IMR-90 (cell line): ENCODE results near the gene MGA. TPM values are rescaled to one million over a fixed set of nuclear protein-coding genes. Genes with fewer than 3 reads are reported as not detected.
"Not testable (repeated sequence)": the region's sequence is repeated elsewhere in the genome, so short reads cannot be mapped to it uniquely, and the experiment has no call there.

Experiments
- ATAC-seq: fragments of 200-7000 bp; cut with Tn5 transposase; 2 replicates; pipeline ENCODE4 v1.9.1; 2020; ENCODE audit warnings: low read depth, mild to moderate bottlenecking, moderate library complexity
- BruUV-seq: library from RNA; stranded (reverse); fragments of 400-500 nt; replicated peaks from 2 replicates; lab custom pipeline; 2021; lab: Mats Ljungman, UMichigan
- CTCF ChIA-PET: fragments of 300-600 bp; formaldehyde crosslinking; extraction: SDS; loops from one replicate; lab custom pipeline; 2021; ENCODE audit warnings: antibody characterized with exemption; lab: Yijun Ruan, JAX
- POLR2A ChIA-PET: fragments of 300-600 bp; sonication (Branson Sonifier 250); formaldehyde crosslinking; loops from one replicate; lab custom pipeline; 2022; ENCODE audit warnings: antibody characterized with exemption; ENCODE audit not compliant: unreplicated experiment; lab: Charles Lee
- DNase-seq: peaks from one replicate; pipeline ENCODE4 v3.0.0; 2013
- H2AFZ ChIP-seq: replicated peaks from 2 replicates; pipeline ENCODE3; 2013; ENCODE audit warnings: low read length, mild to moderate bottlenecking; ENCODE audit not compliant: poor library complexity
- H2AK5ac ChIP-seq: 2 replicates; pipeline ENCODE4 v1.6.1; 2013; ENCODE audit warnings: low read depth, low read length, inconsistent platforms
- H2AK9ac ChIP-seq: replicated peaks from 2 replicates; pipeline ENCODE3; 2013; ENCODE audit warnings: mild to moderate bottlenecking, low read depth, low read length, moderate library complexity; ENCODE audit not compliant: poor library complexity
- H2BK120ac ChIP-seq: 2 replicates; pipeline ENCODE4 v1.6.1; 2013; ENCODE audit warnings: low read depth, low read length, inconsistent platforms
- H2BK15ac ChIP-seq: 3 replicates; pipeline ENCODE4 v1.6.1; 2013; ENCODE audit warnings: low read depth, low read length, inconsistent platforms
- H2BK20ac ChIP-seq: 2 replicates; pipeline ENCODE4 v1.6.1; 2013; ENCODE audit warnings: low read depth, mild to moderate bottlenecking, inconsistent platforms, low read length, moderate library complexity
- H2BK5ac ChIP-seq: 2 replicates; pipeline ENCODE4 v1.6.1; 2013; ENCODE audit warnings: mild to moderate bottlenecking, low read depth, low read length, inconsistent platforms; ENCODE audit not compliant: poor library complexity, severe bottlenecking
- H3K14ac ChIP-seq: replicated peaks from 2 replicates; pipeline ENCODE4 v1.6.1; 2013; ENCODE audit warnings: low read depth, low read length, inconsistent platforms
- H3K18ac ChIP-seq: 2 replicates; pipeline ENCODE4 v1.6.1; 2013; ENCODE audit warnings: low read depth, low read length, control low read depth
- H3K23ac ChIP-seq: 2 replicates; pipeline ENCODE4 v1.6.1; 2013; ENCODE audit warnings: low read depth, low read length, inconsistent platforms
- H3K27ac ChIP-seq: 2 replicates; pipeline ENCODE4 v1.5.1; 2013; ENCODE audit warnings: mild to moderate bottlenecking, control low read depth, low read length; ENCODE audit not compliant: insufficient read depth
- H3K27me3 ChIP-seq: 2 replicates; pipeline ENCODE4 v1.6.1; 2013; ENCODE audit warnings: low read length; ENCODE audit not compliant: control insufficient read depth, insufficient read depth
- H3K36me3 ChIP-seq: 2 replicates; pipeline ENCODE4 v1.6.1; 2013; ENCODE audit warnings: low read length, mixed read lengths; ENCODE audit not compliant: control insufficient read depth, insufficient read depth
- H3K4ac ChIP-seq: 2 replicates; pipeline ENCODE4 v1.6.1; 2013; ENCODE audit warnings: low read depth, low read length, inconsistent platforms
- H3K4me1 ChIP-seq: 2 replicates; pipeline ENCODE4 v1.6.1; 2013; ENCODE audit warnings: low read length, mixed read lengths; ENCODE audit not compliant: control insufficient read depth, insufficient read depth
- H3K4me2 ChIP-seq: 2 replicates; pipeline ENCODE4 v1.6.1; 2013; ENCODE audit warnings: low read depth, mild to moderate bottlenecking, control low read depth, low read length, moderate library complexity
- H3K4me3 ChIP-seq: 2 replicates; pipeline ENCODE4 v1.5.1; 2013; ENCODE audit warnings: low read depth, mild to moderate bottlenecking, control low read depth, low read length, moderate library complexity; ENCODE audit not compliant: insufficient read depth
- H3K56ac ChIP-seq: 2 replicates; pipeline ENCODE4 v1.6.1; 2013; ENCODE audit warnings: low read length, inconsistent platforms; ENCODE audit not compliant: insufficient read depth; ENCODE audit errors: extremely low read depth
- H3K79me1 ChIP-seq, 2 experiments: 2 replicates each; pipeline ENCODE4 v1.6.1; 2013; ENCODE audit warnings: low read length in 2 of 2, inconsistent platforms in 1 of 2, low read depth in 1 of 2
- H3K9ac ChIP-seq: 2 replicates; pipeline ENCODE4 v1.6.1; 2013; ENCODE audit warnings: low read depth, low read length, control low read depth
- H3K9me1 ChIP-seq: 2 replicates; pipeline ENCODE4 v1.6.1; 2013; ENCODE audit warnings: low read length, inconsistent platforms; ENCODE audit not compliant: insufficient read depth
- H3K9me3 ChIP-seq: 2 replicates; pipeline ENCODE4 v1.6.1; 2013; ENCODE audit warnings: low read length; ENCODE audit not compliant: control insufficient read depth, insufficient read depth
- H4K20me1 ChIP-seq: 2 replicates; pipeline ENCODE4 v1.6.1; 2013; ENCODE audit warnings: low read length, inconsistent platforms; ENCODE audit not compliant: insufficient read depth
- H4K5ac ChIP-seq: 2 replicates; pipeline ENCODE4 v1.6.1; 2013; ENCODE audit warnings: mild to moderate bottlenecking, low read depth, low read length, control low read depth
- H4K8ac ChIP-seq, 2 experiments: 2 replicates each; pipeline ENCODE4 v1.6.1; 2013; ENCODE audit warnings: low read depth in 2 of 2, low read length in 2 of 2, control low read depth in 1 of 2, inconsistent platforms in 1 of 2
- H4K91ac ChIP-seq: 2 replicates; pipeline ENCODE4 v1.6.1; 2013; ENCODE audit warnings: low read depth, low read length, inconsistent platforms; ENCODE audit not compliant: insufficient read depth
- WGBS, 2 experiments: methylation state at CpG; one replicate each; pipeline versions ENCODE4 v1.1.5 to v1.1.7; 2013; ENCODE audit warnings: missing lambda C conversion rate in 2 of 2; ENCODE audit not compliant: insufficient read length in 1 of 2; ENCODE audit errors: extremely low coverage in 2 of 2; 5-methylcytosine and 5-hydroxymethylcytosine counted together
- dilution Hi-C: fragments of 300-500 bp; cut with HindIII; formaldehyde crosslinking; loops from one replicate; pipeline ENCODE4 v1.14.3; 2018; ENCODE audit warnings: low sequenced_read_pairs; ENCODE audit not compliant: unreplicated experiment
- in situ Hi-C: fragments of 300-500 bp; cut with MboI; formaldehyde crosslinking; loops from 3 replicates; pipeline ENCODE4 v1.14.3; 2019; ENCODE audit warnings: low sequenced_read_pairs, inconsistent platforms, mixed read lengths
- intact Hi-C: fragments of 100-400 bp; cut with micrococcal nuclease; formaldehyde crosslinking; loops from 2 replicates; pipeline ENCODE4 v1.10.0; 2022
- polyA plus RNA-seq, 3 experiments: library from polyadenylated mRNA; depleted of rRNA; stranded (reverse); fragments of >200 nt; gene quantifications; 2 replicates each; pipeline ENCODE4 v1.2.3, GENCODE V29; 2012; ENCODE audit warnings: low replicate concordance in 1 of 3
- total RNA-seq: library from RNA; depleted of rRNA; stranded (reverse); fragments of >200 nt; gene quantifications from 2 replicates; pipeline ENCODE4 v1.2.3, GENCODE V29; 2012

MGA gene
- total and polyA plus RNA-seq, 2 of the 4 experiments (the other 2 are of a cell fraction): 3.2 to 38.0 TPM

- ATAC-seq, in situ Hi-C loops, H3K27me3 ChIP-seq, H2AK5ac ChIP-seq, H3K4ac ChIP-seq, H3K4me2 ChIP-seq, H4K5ac ChIP-seq, H3K4me1 ChIP-seq, H3K18ac ChIP-seq, H4K91ac ChIP-seq, H3K79me1 ChIP-seq, H3K4me3 ChIP-seq, H2BK20ac ChIP-seq, H2AK9ac ChIP-seq, H3K9me3 ChIP-seq, DNase-seq, H4K8ac ChIP-seq, H4K20me1 ChIP-seq, intact Hi-C loops, dilution Hi-C loops, H2AFZ ChIP-seq, H3K27ac ChIP-seq, H3K9me1 ChIP-seq, POLR2A ChIA-PET, H3K56ac ChIP-seq, H2BK120ac ChIP-seq, H3K23ac ChIP-seq, H3K14ac ChIP-seq, H3K9ac ChIP-seq, H2BK15ac ChIP-seq, H2BK5ac ChIP-seq, BruUV-seq: not testable (repeated sequence)
- CTCF ChIA-PET: interaction anchor here (0.7 to 0.9 kb wide), 2 partner anchors 37 to 55 kb away, joined by 3 read pairs; no protein-coding TSS in a partner anchor
- WGBS, 2 experiments: 86% methylated on average over 3 of the region's 10 CpGs; no CpG with 5 or more reads in 1 of the 2 experiments
- peaks cover 25% of the 10 kb centered on the region for H3K36me3 ChIP-seq
Observed at GRCh38 chr15:41735492-41735891, 75.3 kb downstream of the MGA start.
